HEK293T (cell line): ENCODE data around the gene KAT2B.
A peak's percentile ranks its signal among the peaks of the same experiment; 100 is the strongest.

ENCODE experiments used
- CTCF ChIA-PET: fragments of 350-600 bp; formaldehyde crosslinking; extraction: SDS; loops from one replicate; lab custom pipeline; 2021; ENCODE audit warnings: antibody characterized with exemption, inconsistent platforms; lab: Yijun Ruan, JAX
- POLR2A ChIA-PET: fragments of 350-600 bp; formaldehyde crosslinking; extraction: SDS; loops from one replicate; lab custom pipeline; 2020; ENCODE audit warnings: antibody characterized with exemption, inconsistent platforms; lab: Yijun Ruan, JAX
- DNase-seq: peaks from one replicate; pipeline ENCODE4 v3.0.0; 2012; ENCODE audit warnings: mixed read lengths; ENCODE audit errors: extremely low spot score
- ARNT ChIP-seq: fragments of 450-650 bp; IDR thresholded peaks from 2 replicates; pipeline ENCODE4 v1.6.1; 2017; ENCODE audit warnings: mild to moderate bottlenecking
- BHLHE40 ChIP-seq: fragments of 450-650 bp; IDR thresholded peaks from 2 replicates; pipeline ENCODE4 v1.6.1; 2016; ENCODE audit warnings: mild to moderate bottlenecking, moderate library complexity, borderline replicate concordance
- CTBP1 ChIP-seq: fragments of 450-650 bp; IDR thresholded peaks from 2 replicates; pipeline ENCODE4 v1.6.1; 2016; ENCODE audit warnings: borderline replicate concordance
- ELF4 ChIP-seq: fragments of 450-650 bp; IDR thresholded peaks from 2 replicates; pipeline ENCODE4 v1.6.1; 2017; ENCODE audit warnings: antibody characterized with exemption
- FOXA1 ChIP-seq: fragments of 450-650 bp; IDR thresholded peaks from 2 replicates; pipeline ENCODE4 v1.6.1; 2016; ENCODE audit warnings: mild to moderate bottlenecking
- FOXK2 ChIP-seq: fragments of 450-650 bp; IDR thresholded peaks from 2 replicates; pipeline ENCODE4 v1.6.1; 2016; ENCODE audit warnings: mild to moderate bottlenecking
- FOXM1 ChIP-seq: fragments of 450-650 bp; IDR thresholded peaks from 2 replicates; pipeline ENCODE4 v1.6.1; 2017; ENCODE audit warnings: mild to moderate bottlenecking, borderline replicate concordance
- HDGF ChIP-seq: fragments of 450-650 bp; IDR thresholded peaks from 2 replicates; pipeline ENCODE4 v1.6.1; 2017; ENCODE audit warnings: antibody characterized with exemption, borderline replicate concordance
- L3MBTL2 ChIP-seq: fragments of 450-650 bp; conservative IDR thresholded peaks from 2 replicates; pipeline ENCODE4 v1.6.1; 2016; ENCODE audit warnings: mild to moderate bottlenecking
- LEF1 ChIP-seq: fragments of 450-650 bp; IDR thresholded peaks from 2 replicates; pipeline ENCODE4 v1.6.1; 2017; ENCODE audit warnings: mild to moderate bottlenecking, borderline replicate concordance
- NFRKB ChIP-seq: fragments of 450-650 bp; IDR thresholded peaks from 2 replicates; pipeline ENCODE4 v1.6.1; 2016; ENCODE audit warnings: mild to moderate bottlenecking, moderate library complexity
- SP1 ChIP-seq: fragments of 450-650 bp; IDR thresholded peaks from 2 replicates; pipeline ENCODE4 v1.6.1; 2017
- SUZ12 ChIP-seq: fragments of 450-650 bp; IDR thresholded peaks from 2 replicates; pipeline ENCODE4 v1.6.1; 2016; ENCODE audit warnings: mild to moderate bottlenecking
- TARDBP ChIP-seq: fragments of 450-650 bp; IDR thresholded peaks from 2 replicates; pipeline ENCODE4 v1.6.1; 2016
- ZNF384 ChIP-seq: fragments of 450-650 bp; IDR thresholded peaks from 2 replicates; pipeline ENCODE4 v1.6.1; 2016
- TF ChIP-seq, protein P1 (sequence below): fragments of 450-650 bp; IDR thresholded peaks from 2 replicates; pipeline ENCODE4 v1.6.1; 2016

The KAT2B gene

DNA sequence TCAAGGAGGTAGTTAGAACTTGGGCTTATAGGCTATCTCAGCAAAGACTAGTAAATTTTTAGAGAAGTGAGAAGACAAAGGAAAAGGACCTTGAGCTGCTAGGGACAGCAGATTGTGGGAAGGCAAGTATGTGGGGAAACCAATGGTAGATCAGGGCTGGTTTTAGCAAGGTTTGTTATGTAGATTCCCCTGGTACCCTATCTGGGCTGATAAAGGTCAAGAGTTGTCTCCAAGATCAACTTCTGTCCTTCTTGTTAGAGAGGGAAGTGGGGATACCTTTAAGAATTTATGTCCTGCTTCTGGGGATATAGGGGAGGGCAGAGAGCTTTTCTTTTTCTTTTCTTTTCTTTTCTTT, 28.9 kb downstream of the KAT2B start:
- DNase-seq = no peak
- ChIA-PET POLR2A (no interaction called here), CTCF (no interaction called here)
- TF ChIP-seq SP1 (no peak), L3MBTL2 (no peak), NFRKB (no peak), SUZ12 (no peak), ARNT (no peak), HDGF (no peak), FOXK2 (no peak), BHLHE40 (no peak), CTBP1 (no peak), ELF4 (no peak), FOXM1 (no peak)

DNA sequence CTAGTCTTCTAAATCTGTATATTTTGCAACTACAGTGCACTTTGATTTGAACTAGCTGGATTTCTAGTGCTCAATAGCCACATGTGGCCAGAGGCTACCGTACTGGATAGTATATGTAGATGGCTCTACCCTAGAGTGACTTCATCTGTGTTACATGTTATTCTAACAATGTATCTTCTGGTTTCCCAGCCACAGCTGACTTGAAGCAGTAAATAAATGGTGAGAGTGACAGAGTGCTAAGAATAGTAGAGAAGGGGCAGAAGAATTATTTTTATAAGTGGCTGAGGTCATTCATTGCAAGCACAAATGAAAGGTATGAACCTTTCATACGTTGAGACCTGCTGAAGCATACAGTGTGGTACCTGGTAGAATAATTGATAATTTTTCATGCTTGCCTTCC, 30.9 kb downstream of the KAT2B start:
- CTCF ChIA-PET = no interaction called here
- POLR2A ChIA-PET = no interaction called here

DNA sequence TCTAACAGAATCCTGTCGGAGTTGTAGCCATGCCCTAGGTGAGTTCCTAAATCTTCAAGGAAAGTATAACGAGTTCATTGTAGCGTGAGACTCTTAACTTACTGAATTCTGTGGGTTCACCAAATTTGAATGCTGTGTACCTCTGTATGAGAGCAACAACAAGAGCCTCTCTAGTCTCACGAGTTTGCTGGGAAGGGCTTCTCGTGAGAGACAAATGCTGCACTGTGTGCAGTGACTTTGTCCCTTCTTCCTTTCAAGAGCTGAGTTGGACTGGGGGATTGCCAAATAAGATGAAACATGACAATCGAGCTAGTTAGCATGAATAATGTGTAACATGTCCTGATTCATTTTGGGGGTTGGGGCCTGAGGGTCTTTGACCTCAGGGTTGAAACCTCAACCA, 32.2 kb downstream of the KAT2B start:
- TF ChIP-seq LEF1 (no peak), HDGF (no peak), ARNT (no peak), SP1 (no peak), FOXK2 (no peak), BHLHE40 (no peak), ELF4 (no peak), NFRKB (no peak), FOXA1 (no peak), SUZ12 (no peak), TARDBP (no peak), CTBP1 (no peak), FOXM1 (no peak), L3MBTL2 (no peak), ZNF384 (no peak)
- TF ChIP-seq, protein P1, sequence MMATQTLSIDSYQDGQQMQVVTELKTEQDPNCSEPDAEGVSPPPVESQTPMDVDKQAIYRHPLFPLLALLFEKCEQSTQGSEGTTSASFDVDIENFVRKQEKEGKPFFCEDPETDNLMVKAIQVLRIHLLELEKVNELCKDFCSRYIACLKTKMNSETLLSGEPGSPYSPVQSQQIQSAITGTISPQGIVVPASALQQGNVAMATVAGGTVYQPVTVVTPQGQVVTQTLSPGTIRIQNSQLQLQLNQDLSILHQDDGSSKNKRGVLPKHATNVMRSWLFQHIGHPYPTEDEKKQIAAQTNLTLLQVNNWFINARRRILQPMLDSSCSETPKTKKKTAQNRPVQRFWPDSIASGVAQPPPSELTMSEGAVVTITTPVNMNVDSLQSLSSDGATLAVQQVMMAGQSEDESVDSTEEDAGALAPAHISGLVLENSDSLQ = no peak
- POLR2A ChIA-PET = no interaction called here
- CTCF ChIA-PET = no interaction called here
- DNase-seq = no peak

More for the DNA sequence above, 30.9 kb downstream of the KAT2B start:
- no peak for DNase-seq
- TF ChIP-seq SP1 = no peak
- TF ChIP-seq L3MBTL2 = no peak
- TF ChIP-seq, protein P1 = peak; percentile 68
- TF ChIP-seq FOXM1 = no peak

DNA sequence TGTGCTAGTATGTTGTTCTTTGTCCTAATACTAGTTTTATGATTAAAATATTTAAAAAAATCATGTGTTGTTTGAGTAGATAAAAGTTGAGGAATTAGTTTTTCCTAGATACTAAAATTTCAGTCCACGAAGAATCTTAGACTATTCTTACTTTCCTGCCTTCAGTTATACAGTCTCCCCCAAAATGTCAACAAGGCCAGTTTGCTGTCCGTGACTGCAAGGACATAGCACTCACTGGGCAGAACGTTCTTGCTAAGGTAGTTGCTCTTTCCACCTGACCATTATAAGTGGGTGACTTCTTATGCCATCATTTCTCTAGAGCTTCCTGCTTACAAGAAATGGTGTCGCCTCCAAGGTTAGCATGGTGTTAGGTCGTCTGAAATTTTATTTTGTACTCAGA, 32.8 kb downstream of the KAT2B start:
- POLR2A ChIA-PET = no interaction called here

DNA sequence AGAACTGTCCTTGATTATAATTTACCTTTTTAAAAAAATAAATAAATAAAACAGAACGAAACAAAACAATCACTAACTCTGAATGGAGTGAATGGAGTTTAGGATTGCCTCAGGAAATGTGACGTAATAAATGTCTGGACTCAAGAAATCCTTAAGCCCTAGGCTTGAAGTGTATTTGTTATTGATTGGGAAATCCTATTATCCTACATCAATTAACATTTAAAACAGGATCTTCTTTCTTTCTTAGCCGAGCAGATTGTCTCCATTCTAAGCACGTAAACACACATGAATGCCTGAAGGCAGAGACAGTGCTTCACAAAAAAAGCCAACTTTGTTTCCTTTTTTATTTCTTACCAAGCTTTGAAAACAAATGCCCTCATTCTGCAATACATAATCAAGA, 33.4 kb downstream of the KAT2B start:
- ChIA-PET CTCF (interaction anchor here (0.6 to 1.0 kb wide), 3 partner anchors 11 to 1008 kb away, joined by 3 to 4 read pairs (median 4); no protein-coding TSS in a partner anchor), POLR2A (no interaction called here)
- TF ChIP-seq HDGF (no peak), FOXA1 (no peak), FOXK2 (no peak), BHLHE40 (no peak), SUZ12 (no peak), TARDBP (no peak), NFRKB (no peak), SP1 (no peak), FOXM1 (no peak), ELF4 (no peak), LEF1 (no peak), ARNT (no peak), ZNF384 (no peak), L3MBTL2 (no peak)
- no peak for DNase-seq

More for the DNA sequence above, 32.8 kb downstream of the KAT2B start:
- CTCF ChIA-PET = interaction anchor here (0.6 kb wide), 2 partner anchors 16 to 1008 kb away, joined by 3 to 4 read pairs; no protein-coding TSS in a partner anchor
- no peak for DNase-seq
- TF ChIP-seq SP1 (no peak), FOXM1 (no peak), ZNF384 (no peak), ELF4 (no peak)

DNA sequence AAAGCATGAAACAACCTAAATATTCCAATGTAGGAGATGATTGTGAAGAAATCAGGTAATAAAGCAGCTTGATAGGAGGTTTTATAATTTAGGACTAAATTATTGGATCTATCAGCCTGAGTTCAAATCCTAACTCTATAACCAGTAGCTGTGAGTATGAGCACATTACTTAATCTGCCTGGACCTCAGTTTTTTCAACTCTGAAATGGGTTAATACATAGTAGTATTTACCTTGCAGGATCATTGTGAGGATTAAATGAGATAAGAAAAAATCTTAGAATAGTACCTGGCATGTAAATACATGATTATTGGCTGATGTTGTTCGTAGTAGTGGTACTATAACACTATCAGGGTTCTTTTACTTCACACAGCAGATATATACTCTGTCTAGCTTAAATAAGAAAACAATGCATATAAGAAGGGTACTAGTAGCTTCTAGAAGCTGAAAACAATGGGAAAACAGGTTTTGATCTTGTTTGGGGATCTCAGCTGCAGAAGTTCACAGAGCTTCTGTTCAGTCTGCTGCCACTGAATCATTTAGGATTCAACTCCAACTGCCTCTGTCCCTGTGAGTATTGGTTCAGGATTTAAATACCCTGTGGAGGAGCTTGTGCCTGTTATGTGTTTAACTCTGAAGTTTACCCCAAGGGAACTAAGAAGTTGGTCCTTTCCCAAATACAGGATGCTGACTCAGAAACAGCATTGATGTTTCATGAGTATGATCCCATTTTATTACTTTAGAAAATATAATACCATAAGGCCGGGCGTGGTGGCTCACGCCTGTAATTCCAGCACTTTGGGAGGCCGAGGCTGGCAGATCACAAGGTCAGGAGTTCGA, 34.2 kb downstream of the KAT2B start:
- TF ChIP-seq SP1 (no peak), FOXK2 (no peak), TARDBP (no peak), FOXA1 (no peak), FOXM1 (no peak), ARNT (no peak), ELF4 (no peak), HDGF (no peak), SUZ12 (no peak), ZNF384 (no peak), BHLHE40 (no peak), NFRKB (no peak), CTBP1 (no peak), LEF1 (no peak), L3MBTL2 (no peak)
- TF ChIP-seq, protein P1 = no peak
- ChIA-PET POLR2A (no interaction called here), CTCF (interaction anchor here (1.0 kb wide), 1 partner anchor 10 kb away, joined by 4 read pairs; no protein-coding TSS in a partner anchor)

More for the DNA sequence above, 34.2 kb downstream of the KAT2B start:
- DNase-seq = no peak
